ENCODE measurements around the gene PLXNA4. TPM values are rescaled to one million over a fixed set of nuclear protein-coding genes. Genes with fewer than 3 reads are reported as not detected.

The PLXNA4 gene
- total RNA-seq, 4 donors from 2014 or later, result 1.1 to 2.8 (median 1.4) TPM

DNA sequence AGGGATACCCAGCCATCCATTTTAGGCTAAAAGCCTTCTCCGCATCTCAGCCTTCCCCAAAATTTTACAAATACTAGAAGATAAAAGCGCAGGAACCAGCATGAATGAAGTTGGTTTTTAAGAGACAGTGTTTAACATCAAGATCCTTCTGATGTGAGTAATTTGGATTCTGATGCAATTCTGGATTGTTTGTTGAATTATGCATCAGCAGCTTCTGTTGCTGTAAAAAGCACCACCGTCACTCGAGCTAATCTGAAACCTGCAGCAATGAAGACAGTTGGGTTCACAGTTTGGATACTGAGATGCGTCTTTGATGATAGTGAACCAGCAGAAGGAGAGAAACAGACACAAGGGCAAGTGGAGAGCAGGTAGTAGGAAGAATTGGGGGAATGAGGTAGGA, 179.2 kb downstream of the PLXNA4 start:
- no peak for DNase-seq
- TF ChIP-seq POLR2A (IDR thresholded peaks at IDR 0.05) (no peak), EP300 (IDR thresholded peaks at IDR 0.05; ENCODE audit: low read depth) (no peak), POLR2AphosphoS5 (IDR thresholded peaks at IDR 0.05) (no peak), CTCF (IDR thresholded peaks at IDR 0.05) (no peak)
- no peak overlapping the region for H3K27ac ChIP-seq
- no peaks in the 10 kb centered on the region for H3K27me3 ChIP-seq
- peaks cover 0 to 8% (median 0%) of the 10 kb centered on the region in 4 donors for H3K4me1 ChIP-seq
- no peaks in the 10 kb centered on the region for H3K9me3 ChIP-seq
- H3K36me3 ChIP-seq, result no peaks in the 10 kb centered on the region
- WGBS, 2 donors (ENCODE audit: low coverage in 1 of 2), result 95 to 100% methylated on average over 1 to 5 of the region's 5 CpGs
- H3K4me3 ChIP-seq, result no peak overlapping the region
- in situ Hi-C loops (cut with MboI; ENCODE audit: low pct_ligation_motif_present in 1 of 4, low pct_unique_long_range_greater_than_20kb in 1 of 4, low sequenced_read_pairs in 3 of 4), result no loop called here
- intact Hi-C loops (cut with DNase I; ENCODE audit: low total_unique reads), result no loop called here

DNA sequence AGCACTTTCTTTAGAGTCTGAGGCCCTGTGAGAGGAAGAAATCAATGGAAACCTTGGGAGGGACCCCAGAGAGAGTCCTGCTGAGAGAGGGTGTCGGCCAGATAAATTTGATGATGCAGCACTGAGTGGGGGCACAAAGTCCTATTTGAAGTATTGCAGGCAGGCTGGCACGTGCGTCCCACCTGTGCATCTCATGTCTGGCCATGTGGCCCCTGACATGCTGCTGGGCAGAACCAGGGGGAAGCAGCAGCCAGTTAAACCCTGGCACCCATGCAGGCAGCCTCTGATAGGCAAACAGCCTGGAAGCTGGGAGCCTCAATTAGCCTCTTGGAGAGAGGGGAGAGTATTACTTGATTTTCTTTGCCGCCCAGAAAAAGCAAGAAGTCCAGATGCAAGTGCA, 180.9 kb downstream of the PLXNA4 start:
- no peak for DNase-seq
- Histone ChIP-seq H3K9me3 (no peaks in the 10 kb centered on the region), H3K27me3 (no peaks in the 10 kb centered on the region), H3K4me1 (peaks cover 0 to 8% (median 0%) of the 10 kb centered on the region in 4 donors), H3K27ac (no peak overlapping the region), H3K4me3 (no peak overlapping the region), H3K36me3 (no peaks in the 10 kb centered on the region)
- intact Hi-C loops (cut with DNase I; ENCODE audit: low total_unique reads), result no loop called here
- WGBS, 2 donors (ENCODE audit: low coverage in 1 of 2), result 73 to 87% methylated on average over 3 to 4 of the region's 4 CpGs
- TF ChIP-seq POLR2AphosphoS5 (IDR thresholded peaks at IDR 0.05) (no peak), CTCF (IDR thresholded peaks at IDR 0.05) (no peak), POLR2A (IDR thresholded peaks at IDR 0.05) (no peak), EP300 (IDR thresholded peaks at IDR 0.05; ENCODE audit: low read depth) (no peak)
- in situ Hi-C loops (cut with MboI; ENCODE audit: low pct_ligation_motif_present in 1 of 4, low pct_unique_long_range_greater_than_20kb in 1 of 4, low sequenced_read_pairs in 3 of 4), result no loop called here

DNA sequence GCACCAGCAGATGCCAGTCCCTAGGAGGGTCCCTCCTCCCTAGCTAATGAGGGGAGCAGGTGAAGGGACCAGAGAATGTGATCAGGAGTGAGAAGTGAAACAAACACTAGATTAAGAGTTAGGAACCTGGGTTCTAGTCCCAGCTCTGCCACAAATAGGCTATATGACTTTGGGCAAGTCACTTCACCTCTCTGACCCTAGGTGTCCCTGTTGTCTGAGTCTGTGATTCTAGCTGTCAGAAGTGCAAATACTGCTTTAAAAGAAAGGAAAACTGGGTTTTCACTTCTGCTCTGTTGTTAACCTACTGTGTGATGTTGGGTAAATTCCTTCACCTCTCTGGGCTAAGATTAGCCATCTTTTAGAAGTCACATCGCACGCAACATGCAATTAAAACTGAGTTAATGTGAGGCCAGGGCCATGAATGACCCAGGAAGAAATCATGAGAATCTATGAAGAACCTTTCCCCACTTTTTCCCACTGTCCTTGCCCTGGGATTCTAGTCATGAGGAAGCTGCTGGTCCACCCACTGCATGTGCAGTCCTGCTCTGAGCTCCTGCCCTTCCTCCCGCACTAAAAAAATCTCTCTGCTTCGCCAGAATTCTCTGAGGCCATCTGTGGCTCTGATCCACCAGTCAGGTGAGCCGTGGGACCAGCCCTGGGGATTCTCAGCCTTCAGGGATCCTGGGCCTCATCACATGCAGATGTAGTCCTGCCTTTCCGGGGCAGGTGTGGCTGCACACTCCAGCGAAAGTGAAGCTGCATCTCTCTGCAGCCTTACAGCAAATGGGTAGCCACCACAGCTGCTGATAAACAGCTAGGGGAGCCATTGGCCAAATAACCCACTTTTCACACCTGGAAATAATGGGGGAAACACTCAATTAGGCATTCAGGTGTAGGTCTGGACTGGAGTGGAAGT, 181.7 kb downstream of the PLXNA4 start:
- Histone ChIP-seq H3K9me3 (no peaks in the 10 kb centered on the region), H3K27ac (no peak overlapping the region), H3K4me3 (no peak overlapping the region), H3K27me3 (no peaks in the 10 kb centered on the region), H3K36me3 (no peaks in the 10 kb centered on the region), H3K4me1 (peaks cover 0 to 8% (median 0%) of the 10 kb centered on the region in 4 donors)
- in situ Hi-C loops (cut with MboI; ENCODE audit: low pct_ligation_motif_present in 1 of 4, low pct_unique_long_range_greater_than_20kb in 1 of 4, low sequenced_read_pairs in 3 of 4) (no loop called here), intact Hi-C loops (cut with DNase I; ENCODE audit: low total_unique reads) (no loop called here)
- WGBS, 2 donors (ENCODE audit: low coverage in 1 of 2), result 84 to 100% methylated on average over 2 to 7 of the region's 7 CpGs
- DNase-seq, result no peak
- TF ChIP-seq CTCF (IDR thresholded peaks at IDR 0.05), result peak in 3 of 5 experiments; percentile 20 to 31 (median 20)
- TF ChIP-seq POLR2AphosphoS5 (IDR thresholded peaks at IDR 0.05), result no peak
- no peak for TF ChIP-seq EP300 (IDR thresholded peaks at IDR 0.05; ENCODE audit: low read depth)
- no peak for TF ChIP-seq POLR2A (IDR thresholded peaks at IDR 0.05)

GRCh38 chr7:132393789-132394261, 182.4 kb downstream of the PLXNA4 start:
- peaks cover 0 to 8% (median 0%) of the 10 kb centered on the region in 4 donors for H3K4me1 ChIP-seq
- no peak for DNase-seq
- H3K9me3 ChIP-seq, result no peaks in the 10 kb centered on the region
- WGBS, 2 donors (ENCODE audit: low coverage in 1 of 2), result 56% methylated on average over 9 of the region's 9 CpGs; no CpG with 5 or more reads in 1 of the 2 donors
- in situ Hi-C loops (cut with MboI; ENCODE audit: low pct_ligation_motif_present in 1 of 4, low pct_unique_long_range_greater_than_20kb in 1 of 4, low sequenced_read_pairs in 3 of 4) (no loop called here), intact Hi-C loops (cut with DNase I; ENCODE audit: low total_unique reads) (no loop called here)
- H3K4me3 ChIP-seq, result no peak overlapping the region
- TF ChIP-seq CTCF (IDR thresholded peaks at IDR 0.05) (no peak), POLR2A (IDR thresholded peaks at IDR 0.05) (no peak), POLR2AphosphoS5 (IDR thresholded peaks at IDR 0.05) (no peak), EP300 (IDR thresholded peaks at IDR 0.05; ENCODE audit: low read depth) (no peak)
- no peaks in the 10 kb centered on the region for H3K36me3 ChIP-seq
- H3K27me3 ChIP-seq, result no peaks in the 10 kb centered on the region
- no peak overlapping the region for H3K27ac ChIP-seq
